IMR-90 (cell line): ENCODE data around the gene OTOG. TPM values are rescaled to one million over a fixed set of nuclear protein-coding genes. Genes with fewer than 3 reads are reported as not detected.

Source experiments
- ATAC-seq: fragments of 200-7000 bp; cut with Tn5 transposase; 2 replicates; pipeline ENCODE4 v1.9.1; 2020; ENCODE audit warnings: low read depth, mild to moderate bottlenecking, moderate library complexity
- BruUV-seq: library from RNA; stranded (reverse); fragments of 400-500 nt; replicated peaks from 2 replicates; lab custom pipeline; 2021; lab: Mats Ljungman, UMichigan
- CTCF ChIA-PET: fragments of 300-600 bp; formaldehyde crosslinking; extraction: SDS; loops from one replicate; lab custom pipeline; 2021; ENCODE audit warnings: antibody characterized with exemption; lab: Yijun Ruan, JAX
- POLR2A ChIA-PET: fragments of 300-600 bp; sonication (Branson Sonifier 250); formaldehyde crosslinking; loops from one replicate; lab custom pipeline; 2022; ENCODE audit warnings: antibody characterized with exemption; ENCODE audit not compliant: unreplicated experiment; lab: Charles Lee
- DNase-seq: peaks from one replicate; pipeline ENCODE4 v3.0.0; 2013
- H2AFZ ChIP-seq: replicated peaks from 2 replicates; pipeline ENCODE3; 2013; ENCODE audit warnings: low read length, mild to moderate bottlenecking; ENCODE audit not compliant: poor library complexity
- H2AK5ac ChIP-seq: 2 replicates; pipeline ENCODE4 v1.6.1; 2013; ENCODE audit warnings: low read depth, low read length, inconsistent platforms
- H2AK9ac ChIP-seq: replicated peaks from 2 replicates; pipeline ENCODE3; 2013; ENCODE audit warnings: mild to moderate bottlenecking, low read depth, low read length, moderate library complexity; ENCODE audit not compliant: poor library complexity
- H2BK120ac ChIP-seq: 2 replicates; pipeline ENCODE4 v1.6.1; 2013; ENCODE audit warnings: low read depth, low read length, inconsistent platforms
- H2BK15ac ChIP-seq: 3 replicates; pipeline ENCODE4 v1.6.1; 2013; ENCODE audit warnings: low read depth, low read length, inconsistent platforms
- H2BK20ac ChIP-seq: 2 replicates; pipeline ENCODE4 v1.6.1; 2013; ENCODE audit warnings: low read depth, mild to moderate bottlenecking, inconsistent platforms, low read length, moderate library complexity
- H2BK5ac ChIP-seq: 2 replicates; pipeline ENCODE4 v1.6.1; 2013; ENCODE audit warnings: mild to moderate bottlenecking, low read depth, low read length, inconsistent platforms; ENCODE audit not compliant: poor library complexity, severe bottlenecking
- H3K14ac ChIP-seq: replicated peaks from 2 replicates; pipeline ENCODE4 v1.6.1; 2013; ENCODE audit warnings: low read depth, low read length, inconsistent platforms
- H3K18ac ChIP-seq: 2 replicates; pipeline ENCODE4 v1.6.1; 2013; ENCODE audit warnings: low read depth, low read length, control low read depth
- H3K23ac ChIP-seq: 2 replicates; pipeline ENCODE4 v1.6.1; 2013; ENCODE audit warnings: low read depth, low read length, inconsistent platforms
- H3K27ac ChIP-seq: 2 replicates; pipeline ENCODE4 v1.5.1; 2013; ENCODE audit warnings: mild to moderate bottlenecking, control low read depth, low read length; ENCODE audit not compliant: insufficient read depth
- H3K27me3 ChIP-seq: 2 replicates; pipeline ENCODE4 v1.6.1; 2013; ENCODE audit warnings: low read length; ENCODE audit not compliant: control insufficient read depth, insufficient read depth
- H3K36me3 ChIP-seq: 2 replicates; pipeline ENCODE4 v1.6.1; 2013; ENCODE audit warnings: low read length, mixed read lengths; ENCODE audit not compliant: control insufficient read depth, insufficient read depth
- H3K4ac ChIP-seq: 2 replicates; pipeline ENCODE4 v1.6.1; 2013; ENCODE audit warnings: low read depth, low read length, inconsistent platforms
- H3K4me1 ChIP-seq: 2 replicates; pipeline ENCODE4 v1.6.1; 2013; ENCODE audit warnings: low read length, mixed read lengths; ENCODE audit not compliant: control insufficient read depth, insufficient read depth
- H3K4me2 ChIP-seq: 2 replicates; pipeline ENCODE4 v1.6.1; 2013; ENCODE audit warnings: low read depth, mild to moderate bottlenecking, control low read depth, low read length, moderate library complexity
- H3K4me3 ChIP-seq: 2 replicates; pipeline ENCODE4 v1.5.1; 2013; ENCODE audit warnings: low read depth, mild to moderate bottlenecking, control low read depth, low read length, moderate library complexity; ENCODE audit not compliant: insufficient read depth
- H3K56ac ChIP-seq: 2 replicates; pipeline ENCODE4 v1.6.1; 2013; ENCODE audit warnings: low read length, inconsistent platforms; ENCODE audit not compliant: insufficient read depth; ENCODE audit errors: extremely low read depth
- H3K79me1 ChIP-seq, 2 experiments: 2 replicates each; pipeline ENCODE4 v1.6.1; 2013; ENCODE audit warnings: low read length in 2 of 2, inconsistent platforms in 1 of 2, low read depth in 1 of 2
- H3K9ac ChIP-seq: 2 replicates; pipeline ENCODE4 v1.6.1; 2013; ENCODE audit warnings: low read depth, low read length, control low read depth
- H3K9me1 ChIP-seq: 2 replicates; pipeline ENCODE4 v1.6.1; 2013; ENCODE audit warnings: low read length, inconsistent platforms; ENCODE audit not compliant: insufficient read depth
- H3K9me3 ChIP-seq: 2 replicates; pipeline ENCODE4 v1.6.1; 2013; ENCODE audit warnings: low read length; ENCODE audit not compliant: control insufficient read depth, insufficient read depth
- H4K20me1 ChIP-seq: 2 replicates; pipeline ENCODE4 v1.6.1; 2013; ENCODE audit warnings: low read length, inconsistent platforms; ENCODE audit not compliant: insufficient read depth
- H4K5ac ChIP-seq: 2 replicates; pipeline ENCODE4 v1.6.1; 2013; ENCODE audit warnings: mild to moderate bottlenecking, low read depth, low read length, control low read depth
- H4K8ac ChIP-seq, 2 experiments: 2 replicates each; pipeline ENCODE4 v1.6.1; 2013; ENCODE audit warnings: low read depth in 2 of 2, low read length in 2 of 2, control low read depth in 1 of 2, inconsistent platforms in 1 of 2
- H4K91ac ChIP-seq: 2 replicates; pipeline ENCODE4 v1.6.1; 2013; ENCODE audit warnings: low read depth, low read length, inconsistent platforms; ENCODE audit not compliant: insufficient read depth
- BHLHE40 ChIP-seq: fragments of 150-350 bp; IDR thresholded peaks from 2 replicates; pipeline ENCODE4 v1.6.1; 2016; ENCODE audit warnings: mild to moderate bottlenecking, low read depth, low read length
- CEBPB ChIP-seq: IDR thresholded peaks from 2 replicates; pipeline ENCODE4 v1.6.1; 2012; ENCODE audit warnings: low read depth, low read length, improper control_type of control experiment
- CHD1 ChIP-seq: IDR thresholded peaks from 2 replicates; pipeline ENCODE4 v1.6.1; 2012; ENCODE audit warnings: low read depth, low read length, improper control_type of control experiment
- CTCF ChIP-seq: conservative IDR thresholded peaks from 2 replicates; pipeline ENCODE4 v1.5.1; 2012; ENCODE audit warnings: mild to moderate bottlenecking, low read depth, low read length, improper control_type of control experiment
- ELK1 ChIP-seq: fragments of 150-350 bp; IDR thresholded peaks from 2 replicates; pipeline ENCODE4 v1.6.1; 2016; ENCODE audit warnings: low read depth, mild to moderate bottlenecking, low read length, moderate library complexity, borderline replicate concordance
- FOS ChIP-seq: fragments of 150-350 bp; IDR thresholded peaks from 2 replicates; pipeline ENCODE4 v1.6.1; 2016; ENCODE audit warnings: low read depth, low read length
- MAFK ChIP-seq: IDR thresholded peaks from 2 replicates; pipeline ENCODE4 v1.6.1; 2012; ENCODE audit warnings: low read depth, low read length, improper control_type of control experiment
- MAZ ChIP-seq: IDR thresholded peaks from 2 replicates; pipeline ENCODE4 v1.6.1; 2012; ENCODE audit warnings: low read depth, mild to moderate bottlenecking, low read length, improper control_type of control experiment, moderate library complexity, borderline replicate concordance
- MXI1 ChIP-seq: IDR thresholded peaks from 2 replicates; pipeline ENCODE4 v1.6.1; 2012; ENCODE audit warnings: low read depth, mild to moderate bottlenecking, low read length, moderate library complexity, borderline replicate concordance
- NFE2L2 ChIP-seq: fragments of 150-350 bp; IDR thresholded peaks from 2 replicates; pipeline ENCODE4 v1.6.1; 2016; ENCODE audit warnings: low read depth, mild to moderate bottlenecking, low read length
- POLR2A ChIP-seq: IDR thresholded peaks from 2 replicates; pipeline ENCODE4 v1.6.1; 2012; ENCODE audit warnings: mild to moderate bottlenecking, low read depth, low read length
- RAD21 ChIP-seq: IDR thresholded peaks from 2 replicates; pipeline ENCODE4 v1.6.1; 2012; ENCODE audit warnings: low read length, improper control_type of control experiment
- RCOR1 ChIP-seq: IDR thresholded peaks from 2 replicates; pipeline ENCODE4 v1.6.1; 2012; ENCODE audit warnings: mild to moderate bottlenecking, low read length, improper control_type of control experiment; ENCODE audit not compliant: insufficient replicate concordance
- RFX5 ChIP-seq: IDR thresholded peaks from 2 replicates; pipeline ENCODE4 v1.8.0; 2012; ENCODE audit warnings: low read depth, mild to moderate bottlenecking, low read length, moderate library complexity
- SMC3 ChIP-seq: fragments of 150-350 bp; IDR thresholded peaks from 2 replicates; pipeline ENCODE4 v1.6.1; 2016; ENCODE audit warnings: low read depth, mild to moderate bottlenecking, antibody characterized with exemption, low read length, moderate library complexity
- USF2 ChIP-seq: fragments of 150-350 bp; IDR thresholded peaks from 2 replicates; pipeline ENCODE4 v1.6.1; 2017; ENCODE audit warnings: mild to moderate bottlenecking, antibody characterized with exemption, low read length, low read depth
- WGBS, 2 experiments: methylation state at CpG; one replicate each; pipeline versions ENCODE4 v1.1.5 to v1.1.7; 2013; ENCODE audit warnings: missing lambda C conversion rate in 2 of 2; ENCODE audit not compliant: insufficient read length in 1 of 2; ENCODE audit errors: extremely low coverage in 2 of 2; 5-methylcytosine and 5-hydroxymethylcytosine counted together
- dilution Hi-C: fragments of 300-500 bp; cut with HindIII; formaldehyde crosslinking; loops from one replicate; pipeline ENCODE4 v1.14.3; 2018; ENCODE audit warnings: low sequenced_read_pairs; ENCODE audit not compliant: unreplicated experiment
- in situ Hi-C: fragments of 300-500 bp; cut with MboI; formaldehyde crosslinking; loops from 3 replicates; pipeline ENCODE4 v1.14.3; 2019; ENCODE audit warnings: low sequenced_read_pairs, inconsistent platforms, mixed read lengths
- intact Hi-C: fragments of 100-400 bp; cut with micrococcal nuclease; formaldehyde crosslinking; loops from 2 replicates; pipeline ENCODE4 v1.10.0; 2022
- polyA plus RNA-seq, 3 experiments: library from polyadenylated mRNA; depleted of rRNA; stranded (reverse); fragments of >200 nt; gene quantifications; 2 replicates each; pipeline ENCODE4 v1.2.3, GENCODE V29; 2012; ENCODE audit warnings: low replicate concordance in 1 of 3
- total RNA-seq: library from RNA; depleted of rRNA; stranded (reverse); fragments of >200 nt; gene quantifications from 2 replicates; pipeline ENCODE4 v1.2.3, GENCODE V29; 2012

The OTOG gene
- total and polyA plus RNA-seq, 2 of the 4 experiments (the other 2 are of a cell fraction) = not detected

- Histone ChIP-seq H4K20me1 (no peaks in the 10 kb centered on the region), H2AFZ (no peak overlapping the region), H3K4me2 (no peak overlapping the region), H2BK120ac (no peak overlapping the region), H4K5ac (no peak overlapping the region), H2AK9ac (no peak overlapping the region), H3K14ac (no peak overlapping the region), H3K27ac (no peak overlapping the region), H2BK20ac (no peak overlapping the region), H2BK15ac (no peak overlapping the region), H3K4ac (no peak overlapping the region), H3K4me1 (no peaks in the 10 kb centered on the region), H3K9ac (no peak overlapping the region), H2AK5ac (no peak overlapping the region), H4K8ac (no peak overlapping the region), H2BK5ac (no peak overlapping the region), H3K9me3 (no peaks in the 10 kb centered on the region), H3K23ac (no peak overlapping the region), H3K79me1 (no peaks in the 10 kb centered on the region), H3K27me3 (peaks cover 3% of the 10 kb centered on the region), H3K36me3 (no peaks in the 10 kb centered on the region), H3K56ac (no peak overlapping the region), H4K91ac (no peak overlapping the region), H3K4me3 (no peak overlapping the region), H3K9me1 (no peaks in the 10 kb centered on the region), H3K18ac (no peak overlapping the region)
- in situ Hi-C loops (loop anchor here (5.0 kb wide), 2 partner anchors 133 to 383 kb away; no protein-coding TSS in a partner anchor), intact Hi-C loops (no loop called here), dilution Hi-C loops (loop anchor here (10.0 kb wide), 1 partner anchor 390 kb away; no protein-coding TSS in a partner anchor)
- DNase-seq (no peak), ATAC-seq (no peak)
- TF ChIP-seq CTCF (no peak), MAFK (no peak), RFX5 (no peak), USF2 (no peak), BHLHE40 (no peak), ELK1 (no peak), NFE2L2 (no peak), MXI1 (no peak), CEBPB (no peak), MAZ (no peak), CHD1 (no peak), FOS (no peak), RAD21 (no peak), RCOR1 (no peak), SMC3 (no peak), POLR2A (no peak)
- CTCF ChIA-PET = no interaction called here
- BruUV-seq = no TSS peak
- POLR2A ChIA-PET = no interaction called here
- 56% methylated on average over 2 of the region's 5 CpGs; no CpG with 5 or more reads in 1 of the 2 experiments for WGBS, 2 experiments
Measured at GRCh38 chr11:17594686-17595192, 47.7 kb downstream of the OTOG start.
